CD14-positive monocyte (primary cell): ENCODE measurements around the gene SMC1A. TPM values are rescaled to one million over a fixed set of nuclear protein-coding genes. Genes with fewer than 3 reads are reported as not detected.
"Not testable (repeated sequence)": the region's sequence is repeated elsewhere in the genome, so short reads cannot be mapped to it uniquely, and the experiment has no call there.

Experiments used
- DNase-seq, 3 donors: peaks; one replicate each; pipeline ENCODE4 v3.0.0-alpha.2; 2011 to 2022
- H2AFZ ChIP-seq: 2 replicates; pipeline ENCODE4 v1.6.0; 2012; ENCODE audit warnings: mild to moderate bottlenecking, low read depth, low read length, inconsistent platforms; ENCODE audit not compliant: insufficient read depth, poor library complexity, severe bottlenecking
- H3K27ac ChIP-seq, 2 donors: 1 replicate in 1 of 2; 2 replicates in 1 of 2; pipeline ENCODE4 v1.5.1; 2012 to 2013; ENCODE audit warnings: low read length in 2 of 2, control low read depth in 1 of 2, inconsistent platforms in 1 of 2, low read depth in 1 of 2, mild to moderate bottlenecking in 1 of 2
- H3K27me3 ChIP-seq, 2 donors: one replicate each; pipeline versions ENCODE4 v1.6.0 to v1.6.1; 2011 to 2013; ENCODE audit warnings: low read length in 2 of 2; ENCODE audit not compliant: control insufficient read depth in 2 of 2, insufficient read depth in 2 of 2
- H3K36me3 ChIP-seq, 2 donors: replicated peaks in 1 of 2; 1 replicate in 1 of 2; 2 replicates in 1 of 2; pipeline versions ENCODE4 v1.5.1 to v1.6.1; 2012 to 2013; ENCODE audit warnings: low read length in 2 of 2, control low read depth in 1 of 2, inconsistent platforms in 1 of 2, mild to moderate bottlenecking in 1 of 2; ENCODE audit not compliant: insufficient read depth in 2 of 2, control insufficient read depth in 1 of 2
- H3K4me1 ChIP-seq, 2 donors: 1 replicate in 1 of 2; 2 replicates in 1 of 2; pipeline versions ENCODE4 v1.5.1 to v1.6.1; 2012 to 2013; ENCODE audit warnings: low read length in 2 of 2, control low read depth in 1 of 2, inconsistent platforms in 1 of 2, mild to moderate bottlenecking in 1 of 2, moderate library complexity in 1 of 2; ENCODE audit not compliant: insufficient read depth in 2 of 2, control insufficient read depth in 1 of 2
- H3K4me2 ChIP-seq: replicated peaks from 2 replicates; pipeline ENCODE3; 2012; ENCODE audit warnings: low read length, moderate library complexity, mild to moderate bottlenecking; ENCODE audit not compliant: poor library complexity, severe bottlenecking; ENCODE audit errors: extremely low read depth
- H3K4me3 ChIP-seq, 3 experiments: fragments of 200-600 bp in 1 of 3; sonication (generic) in 1 of 3; replicated peaks in 1 of 3; 1 replicate in 2 of 3; 2 replicates in 1 of 3; pipeline ENCODE4 v1.5.1; 2011 to 2013; ENCODE audit warnings: low read length in 3 of 3, mild to moderate bottlenecking in 3 of 3, control low read depth in 2 of 3, low read depth in 2 of 3, inconsistent platforms in 1 of 3, moderate library complexity in 1 of 3
- H3K79me2 ChIP-seq: 2 replicates; pipeline ENCODE4 v1.6.0; 2012; ENCODE audit warnings: mild to moderate bottlenecking, control low read depth, inconsistent platforms, low read length, moderate library complexity; ENCODE audit not compliant: insufficient read depth
- H3K9ac ChIP-seq: 2 replicates; pipeline ENCODE4 v1.6.0; 2017; ENCODE audit warnings: low read length, mild to moderate bottlenecking; ENCODE audit not compliant: insufficient read depth, poor library complexity, severe bottlenecking
- H3K9me3 ChIP-seq, 2 donors: replicated peaks in 1 of 2; 1 replicate in 1 of 2; 2 replicates in 1 of 2; pipeline versions ENCODE4 v1.5.1 to v1.6.1; 2012 to 2013; ENCODE audit warnings: low read length in 2 of 2, control low read depth in 1 of 2; ENCODE audit not compliant: control insufficient read depth in 1 of 2, insufficient read depth in 1 of 2
- H4K20me1 ChIP-seq: 2 replicates; pipeline ENCODE4 v1.6.0; 2012; ENCODE audit warnings: mild to moderate bottlenecking, low read length, control low read depth, moderate library complexity; ENCODE audit not compliant: insufficient read depth
- H3K27ac Mint-ChIP-seq, 7 donors: one replicate each; pipeline ENCODE4 v1.8.0; 2020; ENCODE audit warnings: mild to moderate bottlenecking in 7 of 7, mixed read lengths in 7 of 7, moderate library complexity in 6 of 7, inconsistent platforms in 2 of 7
- H3K27me3 Mint-ChIP-seq, 3 donors: one replicate each; pipeline ENCODE4 v1.8.0; 2021 to 2022; ENCODE audit warnings: low read depth in 3 of 3, mild to moderate bottlenecking in 3 of 3, mixed read lengths in 3 of 3, moderate library complexity in 3 of 3, inconsistent platforms in 1 of 3
- H3K36me3 Mint-ChIP-seq, 2 donors: one replicate each; pipeline ENCODE4 v1.8.0; 2020; ENCODE audit warnings: mixed read lengths in 2 of 2, inconsistent platforms in 1 of 2, mild to moderate bottlenecking in 1 of 2
- H3K4me1 Mint-ChIP-seq: one replicate; pipeline ENCODE4 v1.8.0; 2020; ENCODE audit warnings: mild to moderate bottlenecking, mixed read lengths
- H3K4me3 Mint-ChIP-seq, 2 donors: one replicate each; pipeline ENCODE4 v1.8.0; 2020; ENCODE audit warnings: mild to moderate bottlenecking in 2 of 2, mixed read lengths in 2 of 2, moderate library complexity in 1 of 2
- H3K9me3 Mint-ChIP-seq, 7 donors: one replicate each; pipeline ENCODE4 v1.8.0; 2020 to 2022; ENCODE audit warnings: mixed read lengths in 7 of 7, mild to moderate bottlenecking in 6 of 7, moderate library complexity in 6 of 7, inconsistent platforms in 2 of 7
- CTCF ChIP-seq: fragments of 200-600 bp; IDR thresholded peaks from one replicate; pipeline ENCODE4 v1.8.0; 2022; ENCODE audit warnings: antibody characterized with exemption, mild to moderate bottlenecking
- WGBS: methylation state at CpG from one replicate; pipeline ENCODE4 v1.1.5; 2013; ENCODE audit warnings: missing lambda C conversion rate; ENCODE audit not compliant: insufficient coverage; 5-methylcytosine and 5-hydroxymethylcytosine counted together
- intact Hi-C, 2 donors: fragments of 100-400 bp; cut with micrococcal nuclease; formaldehyde crosslinking; loops; one replicate each; pipeline versions ENCODE4 v1.15.0 to v1.15.1; 2023
- polyA plus RNA-seq, 3 donors: library from polyadenylated mRNA; depleted of rRNA in 1 of 3; unstranded in 2 of 3; stranded (reverse) in 1 of 3; fragments of 300-500 nt in 2 of 3; fragments of >200 nt in 1 of 3; fragmentation: Illumina TruSeq in 2 of 3; gene quantifications; 1 replicate in 2 of 3; 2 replicates in 1 of 3; pipeline ENCODE4 v1.2.3, GENCODE V29; 2012 to 2021

SMC1A gene
- polyA plus RNA-seq, 3 donors, result 25.5 to 53.2 (median 25.6) TPM

GRCh38 chrX:53374222-53374820, 48.1 kb downstream of the SMC1A start:
- Histone ChIP-seq H3K4me2 (peak overlapping the region; percentile 56), H3K4me1 (peaks cover 34 to 37% of the 10 kb centered on the region in 2 donors), H3K27ac (peak overlapping the region; percentile 55 to 60), H3K27me3 (no peaks in the 10 kb centered on the region), H3K36me3 (peaks cover 16 to 32% of the 10 kb centered on the region in 2 donors), H3K4me3 (peak overlapping the region in 1 of 3 experiments; percentile 5), H3K9ac (no peak overlapping the region), H2AFZ (peak overlapping the region; percentile 4), H3K79me2 (no peaks in the 10 kb centered on the region), H4K20me1 (no peaks in the 10 kb centered on the region), H3K9me3 (no peaks in the 10 kb centered on the region)
- peak; percentile 66 to 69 (median 68) for DNase-seq
- peak overlapping the region; percentile 64 to 94 (median 88) for H3K27ac Mint-ChIP-seq
- peaks cover 0 to 2% (median 0%) of the 10 kb centered on the region in 3 donors for H3K27me3 Mint-ChIP-seq
- H3K36me3 Mint-ChIP-seq, result peaks cover 8 to 29% of the 10 kb centered on the region in 2 donors
- 32% methylated on average over 5 of the region's 7 CpGs for WGBS
- intact Hi-C loops, result loop anchor here in 1 of 2 donors (10.0 kb wide), 1 partner anchor 60 kb away; no protein-coding TSS in a partner anchor
- H3K4me1 Mint-ChIP-seq, result peaks cover 40% of the 10 kb centered on the region
- peak overlapping the region; percentile 50 to 59 for H3K4me3 Mint-ChIP-seq
- H3K9me3 Mint-ChIP-seq, result peaks cover 0 to 9% (median 3%) of the 10 kb centered on the region in 7 donors
- TF ChIP-seq CTCF, result no peak

DNA sequence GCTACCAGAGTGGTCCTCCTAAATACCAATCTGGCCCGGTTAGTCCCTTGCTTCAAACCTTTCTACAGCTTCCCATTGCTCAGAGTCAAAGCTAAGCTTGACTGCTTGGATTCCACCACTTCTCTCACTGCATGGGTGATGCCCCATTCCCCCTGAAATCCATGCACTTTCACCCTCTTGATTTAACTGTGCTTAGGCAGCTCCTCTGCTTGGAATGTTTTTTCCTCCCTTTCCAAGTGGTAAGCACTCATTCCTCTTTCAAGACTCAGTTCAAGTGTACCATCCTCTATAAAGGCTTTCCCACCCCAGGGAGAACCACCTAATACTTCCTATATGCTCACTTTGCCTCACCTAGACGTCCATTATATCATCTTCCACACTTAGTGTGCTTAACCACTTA, 49.1 kb downstream of the SMC1A start:
- intact Hi-C loops, result loop anchor here in 1 of 2 donors (10.0 kb wide), 1 partner anchor 59 kb away; no protein-coding TSS in a partner anchor
- peaks cover 0 to 5% (median 0%) of the 10 kb centered on the region in 3 donors for H3K27me3 Mint-ChIP-seq
- no peak overlapping the region for H3K4me2 ChIP-seq
- H3K9ac ChIP-seq, result no peak overlapping the region
- 100% methylated on average over 1 of the region's 2 CpGs for WGBS
- H2AFZ ChIP-seq, result no peak overlapping the region
- H3K27ac ChIP-seq, result no peak overlapping the region
- peaks cover 40% of the 10 kb centered on the region for H3K4me1 Mint-ChIP-seq
- no peak overlapping the region for H3K4me3 Mint-ChIP-seq
- no peak for TF ChIP-seq CTCF
- H3K27ac Mint-ChIP-seq, result peak overlapping the region in 1 of 7 donors; percentile 20
- H3K4me1 ChIP-seq, result peaks cover 34 to 37% of the 10 kb centered on the region in 2 donors
- no peaks in the 10 kb centered on the region for H3K27me3 ChIP-seq
- H3K79me2 ChIP-seq, result no peaks in the 10 kb centered on the region
- H3K9me3 ChIP-seq, result no peaks in the 10 kb centered on the region
- DNase-seq, result no peak
- H4K20me1 ChIP-seq, result no peaks in the 10 kb centered on the region
- H3K36me3 ChIP-seq, result peaks cover 7 to 22% of the 10 kb centered on the region in 2 donors
- H3K9me3 Mint-ChIP-seq, result peaks cover 0 to 11% (median 4%) of the 10 kb centered on the region in 7 donors
- no peak overlapping the region for H3K4me3 ChIP-seq
- peaks cover 4 to 20% of the 10 kb centered on the region in 2 donors for H3K36me3 Mint-ChIP-seq

DNA sequence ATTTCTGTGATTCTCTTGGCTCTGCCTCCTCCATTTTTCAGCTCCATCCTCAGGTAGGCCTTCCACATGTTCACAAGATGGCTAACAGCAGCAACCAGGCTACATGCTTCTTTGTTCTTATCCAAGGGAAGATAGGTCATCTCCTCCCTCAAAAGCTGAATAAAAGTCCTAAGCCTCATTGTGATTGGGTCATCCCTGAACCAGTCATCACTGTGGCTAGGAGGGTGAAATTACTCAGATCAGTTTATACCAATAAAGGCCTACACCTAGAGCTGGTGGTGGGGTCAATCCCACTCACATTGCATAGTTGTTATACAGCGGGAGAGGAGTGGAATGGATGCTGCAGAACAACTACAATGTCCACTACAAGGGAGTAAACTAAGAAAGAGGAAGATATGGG, 56.0 kb downstream of the SMC1A start:
- DNase-seq, H4K20me1 ChIP-seq, H3K9ac ChIP-seq, H3K36me3 ChIP-seq, H3K4me3 Mint-ChIP-seq, H3K27me3 Mint-ChIP-seq, H3K4me3 ChIP-seq, H3K27me3 ChIP-seq, H3K27ac Mint-ChIP-seq, intact Hi-C loops, H3K27ac ChIP-seq, H3K4me2 ChIP-seq, H3K79me2 ChIP-seq, H3K9me3 ChIP-seq, H2AFZ ChIP-seq: not testable (repeated sequence)
- peaks cover 22 to 28% of the 10 kb centered on the region in 2 donors for H3K4me1 ChIP-seq
- no CpG with 5 or more reads among the region's 1 CpG for WGBS
- Mint-ChIP-seq H3K4me1 (peaks cover 23% of the 10 kb centered on the region), H3K36me3 (peaks cover 2 to 12% of the 10 kb centered on the region in 2 donors), H3K9me3 (peaks cover 0 to 14% (median 6%) of the 10 kb centered on the region in 7 donors)
